ENCODE data around the gene LRRC10.

GRCh38 chr12:69578283-69578682 lies 32.4 kb downstream of the LRRC10 start:
- TF ChIP-seq, protein P1, sequence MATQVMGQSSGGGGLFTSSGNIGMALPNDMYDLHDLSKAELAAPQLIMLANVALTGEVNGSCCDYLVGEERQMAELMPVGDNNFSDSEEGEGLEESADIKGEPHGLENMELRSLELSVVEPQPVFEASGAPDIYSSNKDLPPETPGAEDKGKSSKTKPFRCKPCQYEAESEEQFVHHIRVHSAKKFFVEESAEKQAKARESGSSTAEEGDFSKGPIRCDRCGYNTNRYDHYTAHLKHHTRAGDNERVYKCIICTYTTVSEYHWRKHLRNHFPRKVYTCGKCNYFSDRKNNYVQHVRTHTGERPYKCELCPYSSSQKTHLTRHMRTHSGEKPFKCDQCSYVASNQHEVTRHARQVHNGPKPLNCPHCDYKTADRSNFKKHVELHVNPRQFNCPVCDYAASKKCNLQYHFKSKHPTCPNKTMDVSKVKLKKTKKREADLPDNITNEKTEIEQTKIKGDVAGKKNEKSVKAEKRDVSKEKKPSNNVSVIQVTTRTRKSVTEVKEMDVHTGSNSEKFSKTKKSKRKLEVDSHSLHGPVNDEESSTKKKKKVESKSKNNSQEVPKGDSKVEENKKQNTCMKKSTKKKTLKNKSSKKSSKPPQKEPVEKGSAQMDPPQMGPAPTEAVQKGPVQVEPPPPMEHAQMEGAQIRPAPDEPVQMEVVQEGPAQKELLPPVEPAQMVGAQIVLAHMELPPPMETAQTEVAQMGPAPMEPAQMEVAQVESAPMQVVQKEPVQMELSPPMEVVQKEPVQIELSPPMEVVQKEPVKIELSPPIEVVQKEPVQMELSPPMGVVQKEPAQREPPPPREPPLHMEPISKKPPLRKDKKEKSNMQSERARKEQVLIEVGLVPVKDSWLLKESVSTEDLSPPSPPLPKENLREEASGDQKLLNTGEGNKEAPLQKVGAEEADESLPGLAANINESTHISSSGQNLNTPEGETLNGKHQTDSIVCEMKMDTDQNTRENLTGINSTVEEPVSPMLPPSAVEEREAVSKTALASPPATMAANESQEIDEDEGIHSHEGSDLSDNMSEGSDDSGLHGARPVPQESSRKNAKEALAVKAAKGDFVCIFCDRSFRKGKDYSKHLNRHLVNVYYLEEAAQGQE (IDR thresholded peaks at IDR 0.05; ENCODE audit: insufficient replicate concordance, low read depth): no peak
- no peak for TF ChIP-seq CTCF (IDR thresholded peaks at IDR 0.05; ENCODE audit: insufficient read depth, low read length)

All from HL-60 (cell line).